WTC11 (cell line): ENCODE data around the gene RASAL2. TPM values are rescaled to one million over a fixed set of nuclear protein-coding genes. Genes with fewer than 3 reads are reported as not detected.

Experiments
- ATAC-seq: fragments of 200-7000 bp; cut with Tn5 transposase; 2 replicates; pipeline ENCODE4 v1.10.0; 2021; ENCODE audit warnings: mild to moderate bottlenecking, moderate library complexity
- CTCF ChIA-PET: fragments of 300-600 bp; sonication (Branson Sonifier 250); formaldehyde crosslinking; loops from one replicate; lab custom pipeline; 2021; ENCODE audit warnings: antibody characterized with exemption; lab: Charles Lee
- POLR2A ChIA-PET: fragments of 350-600 bp; sonication (Branson Sonifier 250); formaldehyde crosslinking; loops from one replicate; lab custom pipeline; 2021; ENCODE audit warnings: antibody characterized with exemption; lab: Charles Lee
- DNase-seq: peaks from one replicate; pipeline ENCODE4 v3.0.0; 2021; ENCODE audit warnings: low spot score
- H3K27ac Mint-ChIP-seq: 2 replicates; pipeline ENCODE4 v1.8.0; 2021; ENCODE audit warnings: mixed read lengths
- H3K27me3 Mint-ChIP-seq: 2 replicates; pipeline ENCODE4 v1.8.0; 2021; ENCODE audit warnings: low read depth, mild to moderate bottlenecking, moderate library complexity, mixed read lengths
- H3K36me3 Mint-ChIP-seq: 2 replicates; pipeline ENCODE4 v1.8.0; 2021; ENCODE audit warnings: mixed read lengths
- H3K4me1 Mint-ChIP-seq: 2 replicates; pipeline ENCODE4 v1.8.0; 2022; ENCODE audit warnings: mixed read lengths
- H3K4me3 Mint-ChIP-seq: 2 replicates; pipeline ENCODE4 v1.8.0; 2021; ENCODE audit warnings: mild to moderate bottlenecking, moderate library complexity, mixed read lengths
- H3K9me3 Mint-ChIP-seq: 2 replicates; pipeline ENCODE4 v1.8.0; 2021; ENCODE audit warnings: mixed read lengths
- CREB1 ChIP-seq: sonication (generic); formaldehyde crosslinking; IDR thresholded peaks from 2 replicates; pipeline ENCODE4 v1.8.0; 2023; ENCODE audit warnings: mild to moderate bottlenecking, missing genetic modification reagents
- ELF4 ChIP-seq: sonication (generic); formaldehyde crosslinking; IDR thresholded peaks from 2 replicates; pipeline ENCODE4 v1.8.1; 2022; ENCODE audit warnings: low read depth, mild to moderate bottlenecking, moderate library complexity, missing genetic modification reagents
- ESRRA ChIP-seq: sonication (generic); formaldehyde crosslinking; IDR thresholded peaks from 2 replicates; pipeline ENCODE4 v1.8.1; 2022; ENCODE audit warnings: mild to moderate bottlenecking, missing genetic modification reagents, borderline replicate concordance
- KAT7 ChIP-seq: sonication (generic); formaldehyde crosslinking; IDR thresholded peaks from 2 replicates; pipeline ENCODE4 v1.8.1; 2023; ENCODE audit warnings: missing genetic modification reagents, mild to moderate bottlenecking, borderline replicate concordance
- MYBL2 ChIP-seq: sonication (generic); formaldehyde crosslinking; IDR thresholded peaks from 2 replicates; pipeline ENCODE4 v1.8.1; 2023; ENCODE audit warnings: mild to moderate bottlenecking, moderate library complexity, missing genetic modification reagents
- NFYB ChIP-seq: sonication (generic); formaldehyde crosslinking; conservative IDR thresholded peaks from 2 replicates; pipeline ENCODE4 v1.8.0; 2022; ENCODE audit warnings: low read depth, missing genetic modification reagents
- NR3C1 ChIP-seq: sonication (generic); formaldehyde crosslinking; conservative IDR thresholded peaks from 2 replicates; pipeline ENCODE4 v1.8.1; 2023; ENCODE audit warnings: low read depth, mild to moderate bottlenecking, missing genetic modification reagents
- SP1 ChIP-seq: sonication (generic); formaldehyde crosslinking; conservative IDR thresholded peaks from 2 replicates; pipeline ENCODE4 v1.8.1; 2022; ENCODE audit warnings: missing genetic modification reagents
- TEAD4 ChIP-seq: sonication (generic); formaldehyde crosslinking; IDR thresholded peaks from 2 replicates; pipeline ENCODE4 v1.8.0; 2022; ENCODE audit warnings: mild to moderate bottlenecking, missing genetic modification reagents
- ZBTB21 ChIP-seq: sonication (generic); formaldehyde crosslinking; IDR thresholded peaks from 2 replicates; pipeline ENCODE4 v1.8.1; 2023; ENCODE audit warnings: mild to moderate bottlenecking, missing genetic modification reagents, borderline replicate concordance
- ZNF138 ChIP-seq: sonication (generic); formaldehyde crosslinking; conservative IDR thresholded peaks from 2 replicates; pipeline ENCODE4 v1.8.1; 2022; ENCODE audit warnings: mild to moderate bottlenecking, moderate library complexity, missing genetic modification reagents
- ZNF396 ChIP-seq: fragments of 250-450 bp; sonication (Bioruptor Pico); IDR thresholded peaks from 2 replicates; pipeline ENCODE4 v1.8.0; 2021; ENCODE audit warnings: mild to moderate bottlenecking, moderate library complexity, borderline replicate concordance
- ZNF671 ChIP-seq: fragments of 250-450 bp; sonication (Bioruptor Pico); IDR thresholded peaks from 2 replicates; pipeline ENCODE4 v1.8.0; 2021; ENCODE audit warnings: mild to moderate bottlenecking
- total RNA-seq: library from RNA; stranded (reverse); gene quantifications from 3 replicates; pipeline ENCODE4 v1.2.3, GENCODE V29; 2021
- TF ChIP-seq, protein P1 (sequence below): sonication (generic); formaldehyde crosslinking; IDR thresholded peaks from 2 replicates; pipeline ENCODE4 v1.8.1; 2022; ENCODE audit warnings: missing genetic modification reagents, borderline replicate concordance
- TF ChIP-seq, protein P2 (sequence below): sonication (generic); formaldehyde crosslinking; IDR thresholded peaks from 2 replicates; pipeline ENCODE4 v1.8.1; 2023; ENCODE audit warnings: mild to moderate bottlenecking, missing genetic modification reagents
- TF ChIP-seq, protein P3 (sequence below): fragments of 200-600 bp; IDR thresholded peaks from 2 replicates; pipeline ENCODE4 v1.8.0; 2022; ENCODE audit warnings: antibody characterized with exemption
- TF ChIP-seq, protein P4 (sequence below): fragments of 250-450 bp; sonication (Bioruptor Pico); IDR thresholded peaks from 2 replicates; pipeline ENCODE4 v1.9.0; 2021; ENCODE audit warnings: moderate library complexity, mild to moderate bottlenecking, inconsistent platforms, borderline replicate concordance
- TF ChIP-seq, protein P5 (sequence below): sonication (generic); formaldehyde crosslinking; IDR thresholded peaks from 2 replicates; pipeline ENCODE4 v1.8.1; 2023; ENCODE audit warnings: mild to moderate bottlenecking, missing genetic modification reagents

Gene RASAL2
- total RNA-seq, 1 experiment from 2014 or later: 29.5 TPM

DNA sequence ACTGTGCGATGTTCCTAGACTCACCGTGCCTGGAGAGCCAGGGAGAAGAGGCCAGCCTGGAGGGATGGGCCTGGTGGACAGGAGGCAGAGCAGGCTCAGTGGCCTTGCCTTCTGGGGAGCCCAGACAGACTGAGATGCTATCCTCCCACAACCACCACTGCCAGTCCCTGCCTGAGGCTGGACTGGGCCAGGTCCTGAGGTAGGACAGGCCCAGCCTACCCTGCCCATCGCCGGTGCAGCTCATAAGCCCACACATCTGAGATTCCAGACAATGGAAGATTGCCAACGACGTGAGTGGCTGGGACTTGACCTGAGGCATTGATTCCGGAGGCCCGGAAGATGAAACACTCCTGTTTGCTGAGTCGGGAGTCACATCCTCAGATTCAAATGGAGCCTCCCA lies 397.1 kb downstream of the RASAL2 start:
- no peaks in the 10 kb centered on the region; the same call in 1 of the 2 replicates for H3K27me3 Mint-ChIP-seq
- no peaks in the 10 kb centered on the region for H3K9me3 Mint-ChIP-seq
- TF ChIP-seq ELF4 (CRISPR knock-in tag) (no peak), ZNF396 (CRISPR knock-in tag) (no peak), ZNF671 (CRISPR knock-in tag) (no peak), KAT7 (CRISPR knock-in tag) (no peak), CREB1 (no peak)
- TF ChIP-seq, protein P1, sequence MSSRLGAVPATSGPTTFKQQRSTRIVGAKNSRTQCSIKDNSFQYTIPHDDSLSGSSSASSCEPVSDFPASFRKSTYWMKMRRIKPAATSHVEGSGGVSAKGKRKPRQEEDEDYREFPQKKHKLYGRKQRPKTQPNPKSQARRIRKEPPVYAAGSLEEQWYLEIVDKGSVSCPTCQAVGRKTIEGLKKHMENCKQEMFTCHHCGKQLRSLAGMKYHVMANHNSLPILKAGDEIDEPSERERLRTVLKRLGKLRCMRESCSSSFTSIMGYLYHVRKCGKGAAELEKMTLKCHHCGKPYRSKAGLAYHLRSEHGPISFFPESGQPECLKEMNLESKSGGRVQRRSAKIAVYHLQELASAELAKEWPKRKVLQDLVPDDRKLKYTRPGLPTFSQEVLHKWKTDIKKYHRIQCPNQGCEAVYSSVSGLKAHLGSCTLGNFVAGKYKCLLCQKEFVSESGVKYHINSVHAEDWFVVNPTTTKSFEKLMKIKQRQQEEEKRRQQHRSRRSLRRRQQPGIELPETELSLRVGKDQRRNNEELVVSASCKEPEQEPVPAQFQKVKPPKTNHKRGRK: no peak
- TF ChIP-seq, protein P2, sequence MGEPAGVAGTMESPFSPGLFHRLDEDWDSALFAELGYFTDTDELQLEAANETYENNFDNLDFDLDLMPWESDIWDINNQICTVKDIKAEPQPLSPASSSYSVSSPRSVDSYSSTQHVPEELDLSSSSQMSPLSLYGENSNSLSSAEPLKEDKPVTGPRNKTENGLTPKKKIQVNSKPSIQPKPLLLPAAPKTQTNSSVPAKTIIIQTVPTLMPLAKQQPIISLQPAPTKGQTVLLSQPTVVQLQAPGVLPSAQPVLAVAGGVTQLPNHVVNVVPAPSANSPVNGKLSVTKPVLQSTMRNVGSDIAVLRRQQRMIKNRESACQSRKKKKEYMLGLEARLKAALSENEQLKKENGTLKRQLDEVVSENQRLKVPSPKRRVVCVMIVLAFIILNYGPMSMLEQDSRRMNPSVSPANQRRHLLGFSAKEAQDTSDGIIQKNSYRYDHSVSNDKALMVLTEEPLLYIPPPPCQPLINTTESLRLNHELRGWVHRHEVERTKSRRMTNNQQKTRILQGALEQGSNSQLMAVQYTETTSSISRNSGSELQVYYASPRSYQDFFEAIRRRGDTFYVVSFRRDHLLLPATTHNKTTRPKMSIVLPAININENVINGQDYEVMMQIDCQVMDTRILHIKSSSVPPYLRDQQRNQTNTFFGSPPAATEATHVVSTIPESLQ (CRISPR knock-in tag): no peak
- peaks cover 6% of the 10 kb centered on the region for H3K4me1 Mint-ChIP-seq
- DNase-seq (no peak), ATAC-seq (no peak)
- no peaks in the 10 kb centered on the region for H3K36me3 Mint-ChIP-seq
- H3K4me3 Mint-ChIP-seq: no peak overlapping the region
- no peak overlapping the region for H3K27ac Mint-ChIP-seq
- ChIA-PET CTCF (interaction anchor here (1.2 kb wide), 1 partner anchor 10 kb away, joined by 6 read pairs; no protein-coding TSS in a partner anchor), POLR2A (no interaction called here)

DNA sequence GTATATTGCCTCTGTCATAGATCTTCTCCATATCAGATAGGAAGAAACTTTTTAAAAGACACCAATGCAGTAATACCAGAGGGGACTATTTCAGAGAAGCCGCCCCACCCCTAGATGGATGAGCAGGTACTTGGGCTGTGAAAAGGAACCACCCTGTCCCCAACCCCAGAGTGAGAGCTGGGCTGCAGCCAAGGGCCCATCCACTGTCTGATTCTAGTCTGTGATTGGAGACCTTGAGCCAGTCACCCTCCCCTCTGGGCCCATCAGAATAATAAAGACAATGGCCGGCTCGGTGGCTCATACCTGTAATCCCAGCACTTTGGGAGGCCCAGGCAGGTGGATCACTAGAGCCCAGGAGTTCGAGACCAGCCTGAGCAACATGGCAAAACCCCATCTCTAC lies 397.8 kb downstream of the RASAL2 start:
- no peaks in the 10 kb centered on the region for H3K9me3 Mint-ChIP-seq
- no peak for DNase-seq
- peaks cover 6% of the 10 kb centered on the region for H3K4me1 Mint-ChIP-seq
- no peaks in the 10 kb centered on the region for H3K36me3 Mint-ChIP-seq
- H3K27me3 Mint-ChIP-seq: no peaks in the 10 kb centered on the region; the same call in 1 of the 2 replicates
- no peak for ATAC-seq
- no peak overlapping the region for H3K4me3 Mint-ChIP-seq
- no peak overlapping the region; the same call in 1 of the 2 replicates for H3K27ac Mint-ChIP-seq
- CTCF ChIA-PET: interaction anchor here (2.2 kb wide), 1 partner anchor 9 kb away, joined by 21 read pairs; no protein-coding TSS in a partner anchor
- TF ChIP-seq CREB1: no peak
- no peak for TF ChIP-seq TEAD4 (CRISPR knock-in tag)
- TF ChIP-seq ZNF396 (CRISPR knock-in tag): no peak
- no peak for TF ChIP-seq MYBL2 (CRISPR knock-in tag)
- no peak for TF ChIP-seq SP1
- TF ChIP-seq, protein P2 (CRISPR knock-in tag): no peak
- TF ChIP-seq ESRRA (CRISPR knock-in tag): no peak
- TF ChIP-seq ZNF138 (CRISPR knock-in tag): no peak
- TF ChIP-seq, protein P3, sequence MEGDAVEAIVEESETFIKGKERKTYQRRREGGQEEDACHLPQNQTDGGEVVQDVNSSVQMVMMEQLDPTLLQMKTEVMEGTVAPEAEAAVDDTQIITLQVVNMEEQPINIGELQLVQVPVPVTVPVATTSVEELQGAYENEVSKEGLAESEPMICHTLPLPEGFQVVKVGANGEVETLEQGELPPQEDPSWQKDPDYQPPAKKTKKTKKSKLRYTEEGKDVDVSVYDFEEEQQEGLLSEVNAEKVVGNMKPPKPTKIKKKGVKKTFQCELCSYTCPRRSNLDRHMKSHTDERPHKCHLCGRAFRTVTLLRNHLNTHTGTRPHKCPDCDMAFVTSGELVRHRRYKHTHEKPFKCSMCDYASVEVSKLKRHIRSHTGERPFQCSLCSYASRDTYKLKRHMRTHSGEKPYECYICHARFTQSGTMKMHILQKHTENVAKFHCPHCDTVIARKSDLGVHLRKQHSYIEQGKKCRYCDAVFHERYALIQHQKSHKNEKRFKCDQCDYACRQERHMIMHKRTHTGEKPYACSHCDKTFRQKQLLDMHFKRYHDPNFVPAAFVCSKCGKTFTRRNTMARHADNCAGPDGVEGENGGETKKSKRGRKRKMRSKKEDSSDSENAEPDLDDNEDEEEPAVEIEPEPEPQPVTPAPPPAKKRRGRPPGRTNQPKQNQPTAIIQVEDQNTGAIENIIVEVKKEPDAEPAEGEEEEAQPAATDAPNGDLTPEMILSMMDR: no peak
- TF ChIP-seq, protein P4, sequence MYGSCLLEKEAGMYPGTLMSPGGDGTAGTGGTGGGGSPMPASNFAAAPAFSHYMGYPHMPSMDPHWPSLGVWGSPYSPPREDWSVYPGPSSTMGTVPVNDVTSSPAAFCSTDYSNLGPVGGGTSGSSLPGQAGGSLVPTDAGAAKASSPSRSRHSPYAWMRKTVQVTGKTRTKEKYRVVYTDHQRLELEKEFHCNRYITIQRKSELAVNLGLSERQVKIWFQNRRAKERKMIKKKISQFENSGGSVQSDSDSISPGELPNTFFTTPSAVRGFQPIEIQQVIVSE (CRISPR knock-in tag): no peak
- TF ChIP-seq, protein P5, sequence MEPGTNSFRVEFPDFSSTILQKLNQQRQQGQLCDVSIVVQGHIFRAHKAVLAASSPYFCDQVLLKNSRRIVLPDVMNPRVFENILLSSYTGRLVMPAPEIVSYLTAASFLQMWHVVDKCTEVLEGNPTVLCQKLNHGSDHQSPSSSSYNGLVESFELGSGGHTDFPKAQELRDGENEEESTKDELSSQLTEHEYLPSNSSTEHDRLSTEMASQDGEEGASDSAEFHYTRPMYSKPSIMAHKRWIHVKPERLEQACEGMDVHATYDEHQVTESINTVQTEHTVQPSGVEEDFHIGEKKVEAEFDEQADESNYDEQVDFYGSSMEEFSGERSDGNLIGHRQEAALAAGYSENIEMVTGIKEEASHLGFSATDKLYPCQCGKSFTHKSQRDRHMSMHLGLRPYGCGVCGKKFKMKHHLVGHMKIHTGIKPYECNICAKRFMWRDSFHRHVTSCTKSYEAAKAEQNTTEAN (CRISPR knock-in tag): no peak
- TF ChIP-seq ZBTB21: no peak
- no peak for TF ChIP-seq NFYB (CRISPR knock-in tag)
- TF ChIP-seq NR3C1 (CRISPR knock-in tag): no peak
- TF ChIP-seq, all 79 proteins: peak for 0
- POLR2A ChIA-PET: interaction anchor here (0.6 to 1.3 kb wide), 2 partner anchors 16 to 614 kb away, joined by 4 read pairs; no protein-coding TSS in a partner anchor
